ENCODE measurements around the gene PDYN.
"Not testable (repeated sequence)": the region's sequence is repeated elsewhere in the genome, so short reads cannot be mapped to it uniquely, and the experiment has no call there.

Gene PDYN

DNA sequence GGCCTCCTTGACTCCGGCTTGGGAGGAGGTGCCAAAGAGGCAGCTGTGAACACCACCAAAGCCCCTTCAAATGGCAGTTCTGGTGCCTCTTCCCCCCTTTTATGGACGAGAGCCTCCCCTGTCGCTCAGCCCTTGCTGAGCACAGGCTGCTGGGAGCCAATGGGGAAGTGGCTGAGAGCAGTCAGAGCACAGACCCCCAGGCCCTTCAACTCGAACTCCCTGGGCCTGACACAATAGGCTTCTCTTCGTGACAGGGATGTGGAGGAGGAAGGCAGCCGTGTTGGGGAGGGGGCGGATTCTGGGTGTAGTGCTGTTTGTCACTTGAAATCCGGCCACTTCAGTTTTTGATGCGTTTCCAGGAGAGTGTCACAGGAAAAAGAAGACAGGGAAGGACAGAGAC is at the start of gene PDYN:
Gene PDYN, minus strand, starts transcription at position 73 of the 400 bp plus-strand sequence. CDS start 10,974 bp downstream, outside the sequence.
- no peaks in the 10 kb centered on the region for H3K4me1 Mint-ChIP-seq
- H3K27ac Mint-ChIP-seq: no peak within 1 kb of the TSS
- H3K4me3 Mint-ChIP-seq: no peak within 1 kb of the TSS
- H3K27me3 Mint-ChIP-seq: peaks cover 73% of the 10 kb centered on the region
- DNase-seq (no peak), ATAC-seq (no peak)
- no peaks in the 10 kb centered on the region for H3K9me3 Mint-ChIP-seq

DNA sequence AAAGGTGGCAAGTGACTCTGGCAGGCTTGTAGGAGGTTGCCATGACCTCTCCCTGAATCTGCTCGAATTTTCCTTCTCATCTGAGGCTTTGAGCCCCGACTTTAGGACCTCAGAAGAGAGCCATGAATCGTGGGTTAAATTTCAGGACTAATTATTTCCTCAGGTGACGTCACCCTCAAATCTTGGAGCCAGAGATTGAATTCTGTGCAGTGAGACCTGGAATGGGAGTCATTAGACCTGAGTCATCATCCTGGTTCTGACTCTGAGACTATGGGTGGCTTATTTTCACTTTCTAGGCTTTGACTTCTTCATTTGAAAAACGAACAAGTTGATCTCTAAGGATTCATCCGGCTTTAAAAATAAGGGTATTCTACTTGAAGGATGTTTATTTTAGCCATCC is 48.5 kb upstream of the PDYN start:
- H3K27ac Mint-ChIP-seq: no peak overlapping the region
- no peaks in the 10 kb centered on the region for H3K9me3 Mint-ChIP-seq
- DNase-seq (no peak), ATAC-seq (no peak)
- H3K4me3 Mint-ChIP-seq: no peak overlapping the region
- H3K4me1 Mint-ChIP-seq: no peaks in the 10 kb centered on the region
- peaks cover 37% of the 10 kb centered on the region for H3K27me3 Mint-ChIP-seq

GRCh38 chr20:2038161-2038560 is 44.3 kb upstream of the PDYN start:
- ATAC-seq (no peak), DNase-seq (no peak)
- H3K4me1 Mint-ChIP-seq: no peaks in the 10 kb centered on the region
- H3K27me3 Mint-ChIP-seq: peaks cover 42% of the 10 kb centered on the region
- no peak overlapping the region for H3K4me3 Mint-ChIP-seq
- H3K9me3 Mint-ChIP-seq: no peaks in the 10 kb centered on the region
- H3K27ac Mint-ChIP-seq: no peak overlapping the region

GRCh38 chr20:2037296-2037914 is 43.5 kb upstream of the PDYN start:
- H3K4me1 Mint-ChIP-seq: no peaks in the 10 kb centered on the region
- H3K9me3 Mint-ChIP-seq: no peaks in the 10 kb centered on the region
- no peak overlapping the region for H3K4me3 Mint-ChIP-seq
- DNase-seq (no peak), ATAC-seq (no peak)
- H3K27me3 Mint-ChIP-seq: peaks cover 45% of the 10 kb centered on the region
- H3K27ac Mint-ChIP-seq: no peak overlapping the region

DNA sequence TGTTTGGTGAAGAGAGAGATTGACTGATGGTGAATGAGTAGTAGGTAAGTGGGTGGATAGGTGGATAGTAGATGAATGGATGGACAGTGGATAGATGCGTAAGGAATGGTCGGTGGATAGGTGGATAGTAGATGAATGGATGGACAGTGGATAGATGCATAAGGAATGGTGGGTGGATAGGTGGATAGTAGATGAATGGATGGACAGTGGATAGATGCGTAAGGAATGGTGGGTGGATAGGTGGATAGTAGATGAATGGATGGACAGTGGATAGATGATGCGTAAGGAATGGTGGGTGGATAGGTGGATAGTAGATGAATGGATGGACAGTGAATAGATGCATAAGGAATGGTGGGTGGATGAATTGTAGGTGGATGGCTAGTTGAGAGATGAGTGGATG is 42.5 kb upstream of the PDYN start:
- H3K27me3 Mint-ChIP-seq: peaks cover 48% of the 10 kb centered on the region
- not testable (repeated sequence) for DNase-seq, H3K4me1 Mint-ChIP-seq, H3K27ac Mint-ChIP-seq, H3K9me3 Mint-ChIP-seq, ATAC-seq, H3K4me3 Mint-ChIP-seq

DNA sequence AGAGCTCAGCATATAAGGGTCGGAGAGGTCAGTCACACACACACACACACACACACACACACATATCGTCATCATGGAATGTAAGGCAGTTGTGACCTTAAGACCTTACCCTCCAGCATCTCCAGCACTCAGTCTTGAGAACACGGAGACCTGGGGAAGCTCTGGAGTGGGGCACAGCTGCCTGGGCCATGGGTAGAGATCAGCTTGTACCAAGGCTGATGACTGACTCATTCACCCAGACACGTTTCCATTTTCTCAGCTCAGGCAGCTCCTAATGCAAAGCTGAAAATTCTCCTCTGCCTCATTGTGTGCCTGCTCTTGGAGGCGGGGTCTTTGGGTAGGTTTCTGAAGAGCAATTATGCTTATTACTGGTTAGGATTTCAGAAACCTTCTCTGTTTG is 38.3 kb upstream of the PDYN start:
- no peak for DNase-seq
- Mint-ChIP-seq H3K9me3 (peaks cover 7% of the 10 kb centered on the region in 2 donors), H3K4me1 (no peaks in the 10 kb centered on the region), H3K27me3 (peaks cover 56% of the 10 kb centered on the region), H3K4me3 (no peak overlapping the region), H3K27ac (no peak overlapping the region)
- ATAC-seq: no peak

DNA sequence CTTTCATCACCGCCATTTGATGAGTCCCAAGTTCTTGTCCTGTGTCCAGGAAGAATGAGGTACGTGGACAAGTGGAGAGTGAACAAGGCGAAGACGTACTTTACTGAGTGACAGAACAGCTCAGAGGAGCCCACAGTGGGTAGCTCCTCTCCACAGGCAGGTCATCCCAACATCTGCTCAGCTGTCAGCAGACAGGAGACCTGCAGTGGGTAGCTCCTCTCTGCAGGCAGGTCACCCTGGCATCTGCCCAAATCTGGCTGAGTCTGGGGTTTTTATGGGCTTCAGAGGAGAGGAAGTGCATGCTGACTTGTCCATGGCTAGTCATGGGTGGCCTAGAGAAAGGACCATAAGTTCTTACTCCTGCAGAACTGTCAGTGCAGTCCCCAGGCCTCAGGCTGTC is 32.7 kb upstream of the PDYN start:
- DNase-seq (no peak), ATAC-seq (no peak)
- H3K27ac Mint-ChIP-seq: no peak overlapping the region
- H3K4me3 Mint-ChIP-seq: no peak overlapping the region
- no peaks in the 10 kb centered on the region for H3K4me1 Mint-ChIP-seq
- H3K9me3 Mint-ChIP-seq: peaks cover 7% of the 10 kb centered on the region in 2 donors
- H3K27me3 Mint-ChIP-seq: peaks cover 59% of the 10 kb centered on the region

GRCh38 chr20:2026004-2026403 is 32.1 kb upstream of the PDYN start:
- H3K27me3 Mint-ChIP-seq: peaks cover 59% of the 10 kb centered on the region
- H3K9me3 Mint-ChIP-seq: peaks cover 7% of the 10 kb centered on the region in 2 donors
- no peak overlapping the region for H3K27ac Mint-ChIP-seq

GRCh38 chr20:2023151-2023550 is 29.3 kb upstream of the PDYN start:
- DNase-seq: no peak
- no peaks in the 10 kb centered on the region for H3K4me1 Mint-ChIP-seq
- no peak overlapping the region for H3K27ac Mint-ChIP-seq
- H3K27me3 Mint-ChIP-seq: peaks cover 42% of the 10 kb centered on the region
- ATAC-seq: no peak
- peaks cover 4 to 6% of the 10 kb centered on the region in 2 donors for H3K9me3 Mint-ChIP-seq
- H3K4me3 Mint-ChIP-seq: no peak overlapping the region

More at GRCh38 chr20:2026004-2026403, 32.1 kb upstream of the PDYN start:
- no peak for DNase-seq
- ATAC-seq: no peak
- Mint-ChIP-seq H3K4me1 (no peaks in the 10 kb centered on the region), H3K4me3 (no peak overlapping the region)

- Mint-ChIP-seq H3K27ac (no peak overlapping the region), H3K4me3 (no peak overlapping the region), H3K9me3 (no peaks in the 10 kb centered on the region), H3K4me1 (no peaks in the 10 kb centered on the region), H3K27me3 (peaks cover 48% of the 10 kb centered on the region)
- ATAC-seq (no peak), DNase-seq (no peak)
Observed at GRCh38 chr20:2022163-2022562, 28.3 kb upstream of the PDYN start.

GRCh38 chr20:2010533-2010932 is 16.7 kb upstream of the PDYN start:
- DNase-seq (no peak), ATAC-seq (no peak)
- Mint-ChIP-seq H3K9me3 (no peaks in the 10 kb centered on the region), H3K27ac (no peak overlapping the region), H3K27me3 (peaks cover 41% of the 10 kb centered on the region), H3K4me3 (no peak overlapping the region), H3K4me1 (no peaks in the 10 kb centered on the region)

DNA sequence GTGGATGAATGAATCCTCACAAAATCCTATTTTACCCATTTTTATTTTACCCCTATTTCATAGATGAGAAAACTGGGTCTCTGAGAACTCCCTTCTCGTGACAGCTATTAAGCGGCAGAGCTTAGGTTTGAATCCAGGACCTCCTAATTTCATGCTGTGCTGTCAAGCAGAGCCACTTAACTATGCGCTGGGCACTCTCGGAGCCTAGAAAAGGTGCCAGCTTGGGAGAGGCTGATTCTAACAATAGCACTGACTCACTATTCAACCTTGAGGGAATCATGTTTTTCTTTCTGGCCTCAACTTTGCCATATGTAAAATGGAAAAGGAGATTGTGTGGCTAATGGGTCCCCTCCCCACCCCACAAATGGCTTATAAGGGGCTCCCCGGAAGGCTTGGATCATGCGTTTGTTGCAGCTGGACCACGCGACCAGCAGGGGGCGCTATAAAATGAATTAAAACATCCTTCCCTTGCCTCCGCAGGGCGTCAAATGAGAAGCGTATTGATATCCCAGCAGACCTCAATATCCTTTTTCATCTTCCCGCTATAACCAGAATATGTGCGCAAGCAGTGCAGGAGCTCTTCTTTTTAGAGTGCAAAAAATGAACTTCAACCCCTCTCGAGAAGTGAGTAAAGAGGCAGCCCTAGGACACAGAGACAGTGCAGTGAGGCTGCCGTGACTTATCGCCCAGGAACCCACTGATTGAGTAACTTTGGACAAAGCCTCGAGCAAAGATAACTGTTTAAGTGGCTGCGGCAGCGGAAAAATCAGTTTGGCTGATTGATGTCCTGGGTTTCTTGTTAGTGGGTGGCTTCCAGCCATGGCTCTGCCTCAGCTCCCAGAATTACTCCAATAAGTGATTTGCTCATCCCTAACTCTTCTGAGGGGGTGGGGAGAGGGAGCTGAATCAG is 12.8 kb upstream of the PDYN start:
- Mint-ChIP-seq H3K4me3 (no peak overlapping the region), H3K27me3 (peaks cover 41% of the 10 kb centered on the region), H3K4me1 (no peaks in the 10 kb centered on the region), H3K9me3 (no peaks in the 10 kb centered on the region), H3K27ac (no peak overlapping the region)
- ATAC-seq (no peak), DNase-seq (peak; percentile 29 to 31)

- H3K27me3 Mint-ChIP-seq: peaks cover 38% of the 10 kb centered on the region
- H3K27ac Mint-ChIP-seq: no peak overlapping the region
- no peak overlapping the region for H3K4me3 Mint-ChIP-seq
- DNase-seq (peak; percentile 48 to 57), ATAC-seq (no peak)
- no peaks in the 10 kb centered on the region for H3K9me3 Mint-ChIP-seq
- no peaks in the 10 kb centered on the region for H3K4me1 Mint-ChIP-seq
Observed at GRCh38 chr20:2005831-2006426, 12.1 kb upstream of the PDYN start.

DNA sequence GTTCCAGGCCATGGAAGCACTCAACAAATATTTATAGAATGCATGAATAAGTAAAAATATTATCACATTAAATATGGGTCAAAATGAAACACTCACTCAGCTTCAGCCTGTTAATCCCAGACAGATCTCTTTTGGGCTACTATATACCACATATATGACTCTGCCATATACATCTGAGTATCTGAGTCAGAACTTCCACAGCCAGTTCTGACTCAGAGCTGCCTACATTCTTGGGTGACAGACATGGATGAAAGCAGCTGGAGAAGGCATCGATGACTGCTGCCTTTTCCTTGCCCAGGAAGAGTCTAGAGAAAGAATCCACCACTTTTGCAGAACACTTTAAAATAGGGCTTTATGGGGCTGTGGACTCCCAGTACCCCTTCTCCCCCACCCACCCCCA is 11.5 kb upstream of the PDYN start:
- Mint-ChIP-seq H3K27ac (no peak overlapping the region), H3K4me3 (no peak overlapping the region), H3K27me3 (peaks cover 35% of the 10 kb centered on the region), H3K9me3 (no peaks in the 10 kb centered on the region), H3K4me1 (no peaks in the 10 kb centered on the region)
- DNase-seq (no peak), ATAC-seq (peak; percentile 50)

DNA sequence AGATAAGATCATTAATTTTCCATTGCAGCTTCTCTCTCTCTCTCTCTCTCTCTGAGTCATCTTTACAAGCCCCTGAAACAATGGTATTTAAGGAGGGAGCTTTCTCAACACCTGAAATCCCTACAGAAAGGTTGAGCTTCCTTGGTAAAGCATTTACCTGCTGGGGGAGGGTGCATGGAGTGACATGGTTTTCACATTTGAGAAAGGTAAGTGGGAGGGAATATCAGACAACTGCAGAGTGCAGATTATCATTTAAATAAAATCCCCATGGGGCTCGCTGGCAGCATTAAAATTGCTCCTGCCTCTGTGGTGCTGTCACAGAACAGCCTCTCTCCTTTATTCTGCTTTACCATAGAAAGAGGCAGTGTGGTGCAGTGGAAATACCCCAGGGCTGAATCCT is 10.3 kb upstream of the PDYN start:
- Mint-ChIP-seq H3K9me3 (no peaks in the 10 kb centered on the region), H3K27me3 (peaks cover 28% of the 10 kb centered on the region), H3K27ac (no peak overlapping the region), H3K4me1 (no peaks in the 10 kb centered on the region), H3K4me3 (no peak overlapping the region)
- ATAC-seq: no peak
- no peak for DNase-seq

DNA sequence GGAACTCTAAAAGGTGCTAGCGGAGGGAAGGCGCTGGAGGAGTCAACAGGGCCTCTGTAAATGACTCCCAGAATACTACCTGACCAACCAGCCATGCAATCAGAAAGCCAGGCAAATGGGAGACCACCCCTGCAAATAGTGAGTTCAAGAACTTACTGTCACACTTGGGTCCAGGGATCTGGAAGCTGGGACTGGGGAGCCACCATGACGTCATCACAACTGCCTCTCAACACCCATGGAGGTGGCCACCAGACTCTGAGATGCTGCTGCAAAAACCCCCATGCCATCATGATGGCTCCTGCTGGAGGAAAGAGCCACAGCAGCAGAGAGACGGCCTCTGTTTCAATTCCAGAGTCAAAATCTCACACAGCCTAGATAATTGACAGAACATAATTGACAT is 8.5 kb upstream of the PDYN start:
- Mint-ChIP-seq H3K27ac (no peak overlapping the region), H3K4me1 (no peaks in the 10 kb centered on the region), H3K27me3 (peaks cover 39% of the 10 kb centered on the region), H3K9me3 (no peaks in the 10 kb centered on the region), H3K4me3 (no peak overlapping the region)
- ATAC-seq (no peak), DNase-seq (no peak)
